B cell (primary cell): Measurements from ENCODE around the gene MAD1L1. TPM values are rescaled to one million over a fixed set of nuclear protein-coding genes. Genes with fewer than 3 reads are reported as not detected.
A peak's percentile ranks its signal among the peaks of the same experiment; 100 is the strongest.

Experiments used
- ATAC-seq: fragments of 200-7000 bp; cut with Tn5 transposase; one replicate; pipeline ENCODE4 v1.10.0; 2021; ENCODE audit warnings: low read depth, mild to moderate bottlenecking, moderate number of reproducible peaks, moderate library complexity
- CTCF ChIA-PET: fragments of 350-600 bp; sonication (Branson Sonifier 250); formaldehyde crosslinking; loops from one replicate; lab custom pipeline; 2021; ENCODE audit warnings: antibody characterized with exemption, inconsistent platforms; lab: Charles Lee
- POLR2A ChIA-PET: fragments of 350-600 bp; sonication (Branson Sonifier 250); formaldehyde crosslinking; loops from one replicate; lab custom pipeline; 2021; ENCODE audit warnings: antibody characterized with exemption; lab: Charles Lee
- DNase-seq: peaks from one replicate; pipeline ENCODE4 v3.0.0; 2013
- H2AFZ ChIP-seq: 2 replicates; pipeline ENCODE4 v1.6.1; 2012; ENCODE audit warnings: mild to moderate bottlenecking, low read depth, low read length; ENCODE audit not compliant: insufficient read depth, poor library complexity, severe bottlenecking
- H3K27ac ChIP-seq, 2 donors: 1 replicate in 1 of 2; 2 replicates in 1 of 2; pipeline ENCODE4 v1.5.1; 2012 to 2013; ENCODE audit warnings: low read length in 2 of 2, mild to moderate bottlenecking in 2 of 2, moderate library complexity in 1 of 2
- H3K27me3 ChIP-seq, 4 experiments: fragments of 200-600 bp in 1 of 4; sonication (generic) in 1 of 4; replicated peaks in 1 of 4; 1 replicate in 2 of 4; 2 replicates in 2 of 4; pipeline versions ENCODE4 v1.6.1 to v1.7.0; 2013 to 2016; ENCODE audit warnings: low read length in 3 of 4, mild to moderate bottlenecking in 2 of 4, mixed read lengths in 1 of 4, moderate library complexity in 1 of 4; ENCODE audit not compliant: insufficient read depth in 4 of 4, control insufficient read depth in 3 of 4; ENCODE audit errors: control extremely low read depth in 1 of 4
- H3K36me3 ChIP-seq, 2 experiments: replicated peaks in 1 of 2; 1 replicate in 1 of 2; 2 replicates in 1 of 2; pipeline versions ENCODE4 v1.6.1 to v1.7.1; 2013; ENCODE audit warnings: low read length in 1 of 2; ENCODE audit not compliant: insufficient read depth in 2 of 2, control insufficient read depth in 1 of 2; ENCODE audit errors: control extremely low read depth in 1 of 2, extremely low read depth in 1 of 2
- H3K4me1 ChIP-seq, 2 donors: fragments of 200-600 bp in 1 of 2; sonication (generic) in 1 of 2; 1 replicate in 1 of 2; 2 replicates in 1 of 2; pipeline versions ENCODE4 v1.5.1 to v1.6.1; 2013 to 2017; ENCODE audit warnings: low read length in 2 of 2; ENCODE audit not compliant: control insufficient read depth in 2 of 2, insufficient read depth in 2 of 2
- H3K4me2 ChIP-seq: replicated peaks from 2 replicates; pipeline ENCODE3; 2012; ENCODE audit warnings: mild to moderate bottlenecking, low read depth, low read length; ENCODE audit not compliant: poor library complexity, severe bottlenecking
- H3K4me3 ChIP-seq, 5 experiments: fragments of 200-600 bp in 1 of 5; sonication (generic) in 1 of 5; 1 replicate in 3 of 5; 2 replicates in 2 of 5; pipeline versions ENCODE4 v1.5.1 to v1.7.0; 2011 to 2016; ENCODE audit warnings: low read length in 4 of 5, mild to moderate bottlenecking in 4 of 5, low read depth in 2 of 5, control low read depth in 1 of 5, moderate library complexity in 1 of 5; ENCODE audit not compliant: insufficient read depth in 1 of 5; ENCODE audit errors: control extremely low read depth in 1 of 5, extremely low read depth in 1 of 5
- H3K79me2 ChIP-seq: fragments of 200-600 bp; sonication (generic); one replicate; pipeline ENCODE4 v1.6.0; 2016; ENCODE audit warnings: low read length; ENCODE audit not compliant: control insufficient read depth, insufficient read depth
- H3K9ac ChIP-seq: fragments of 200-600 bp; sonication (generic); 2 replicates; pipeline ENCODE4 v1.6.1; 2017; ENCODE audit warnings: mild to moderate bottlenecking, low read length, moderate library complexity
- H3K9me3 ChIP-seq, 3 donors: one replicate each; pipeline versions ENCODE4 v1.6.1 to v1.7.1; 2013; ENCODE audit warnings: low read length in 2 of 3; ENCODE audit not compliant: control insufficient read depth in 2 of 3, insufficient read depth in 1 of 3; ENCODE audit errors: control extremely low read depth in 1 of 3
- H4K20me1 ChIP-seq: 2 replicates; pipeline ENCODE4 v1.6.0; 2012; ENCODE audit warnings: mild to moderate bottlenecking, low read length; ENCODE audit not compliant: insufficient read depth, control insufficient read depth, poor library complexity, severe bottlenecking
- H3K27ac Mint-ChIP-seq: one replicate; pipeline ENCODE4 v1.8.0; 2021; ENCODE audit warnings: mixed read lengths
- H3K27me3 Mint-ChIP-seq: one replicate; pipeline ENCODE4 v1.8.0; 2021; ENCODE audit warnings: mixed read lengths
- H3K4me1 Mint-ChIP-seq: one replicate; pipeline ENCODE4 v1.8.0; 2021; ENCODE audit warnings: mixed read lengths
- H3K4me3 Mint-ChIP-seq: one replicate; pipeline ENCODE4 v1.8.0; 2021; ENCODE audit warnings: mixed read lengths
- H3K9me3 Mint-ChIP-seq: one replicate; pipeline ENCODE4 v1.8.0; 2022; ENCODE audit warnings: mixed read lengths; ENCODE audit not compliant: insufficient read depth
- EZH2 ChIP-seq: IDR thresholded peaks from 2 replicates; pipeline ENCODE4 v1.6.1; 2012; ENCODE audit warnings: borderline replicate concordance, low read depth, mild to moderate bottlenecking, moderate library complexity, low read length; ENCODE audit not compliant: insufficient read depth, poor library complexity, severe bottlenecking
- WGBS: methylation state at CpG from one replicate; pipeline ENCODE4 v1.1.5; 2013; ENCODE audit warnings: missing lambda C conversion rate; ENCODE audit not compliant: insufficient coverage; 5-methylcytosine and 5-hydroxymethylcytosine counted together
- intact Hi-C: fragments of 100-400 bp; cut with micrococcal nuclease; formaldehyde crosslinking; loops from one replicate; pipeline ENCODE4 v1.10.0; 2022
- polyA plus RNA-seq: library from polyadenylated mRNA; depleted of rRNA; stranded (reverse); fragments of >200 nt; gene quantifications from 2 replicates; pipeline ENCODE4 v1.2.3, GENCODE V29; 2012
- total RNA-seq, 2 donors: library from RNA; stranded (reverse); fragments of 120-200 nt in 1 of 2; gene quantifications; 1 replicate in 1 of 2; 2 replicates in 1 of 2; pipeline versions ENCODE4 v1.2.3 to v1.2.4, GENCODE V29; 2013 to 2022
- TF ChIP-seq, protein P1 (sequence below): fragments of 200-600 bp; IDR thresholded peaks from one replicate; pipeline ENCODE4 v1.8.0; 2022; ENCODE audit warnings: antibody characterized with exemption, mild to moderate bottlenecking

Gene MAD1L1
- total and polyA plus RNA-seq, 2 donors (not counting 1 experiment from before 2014, with no cell fraction given) = 86.7 to 110 TPM

DNA sequence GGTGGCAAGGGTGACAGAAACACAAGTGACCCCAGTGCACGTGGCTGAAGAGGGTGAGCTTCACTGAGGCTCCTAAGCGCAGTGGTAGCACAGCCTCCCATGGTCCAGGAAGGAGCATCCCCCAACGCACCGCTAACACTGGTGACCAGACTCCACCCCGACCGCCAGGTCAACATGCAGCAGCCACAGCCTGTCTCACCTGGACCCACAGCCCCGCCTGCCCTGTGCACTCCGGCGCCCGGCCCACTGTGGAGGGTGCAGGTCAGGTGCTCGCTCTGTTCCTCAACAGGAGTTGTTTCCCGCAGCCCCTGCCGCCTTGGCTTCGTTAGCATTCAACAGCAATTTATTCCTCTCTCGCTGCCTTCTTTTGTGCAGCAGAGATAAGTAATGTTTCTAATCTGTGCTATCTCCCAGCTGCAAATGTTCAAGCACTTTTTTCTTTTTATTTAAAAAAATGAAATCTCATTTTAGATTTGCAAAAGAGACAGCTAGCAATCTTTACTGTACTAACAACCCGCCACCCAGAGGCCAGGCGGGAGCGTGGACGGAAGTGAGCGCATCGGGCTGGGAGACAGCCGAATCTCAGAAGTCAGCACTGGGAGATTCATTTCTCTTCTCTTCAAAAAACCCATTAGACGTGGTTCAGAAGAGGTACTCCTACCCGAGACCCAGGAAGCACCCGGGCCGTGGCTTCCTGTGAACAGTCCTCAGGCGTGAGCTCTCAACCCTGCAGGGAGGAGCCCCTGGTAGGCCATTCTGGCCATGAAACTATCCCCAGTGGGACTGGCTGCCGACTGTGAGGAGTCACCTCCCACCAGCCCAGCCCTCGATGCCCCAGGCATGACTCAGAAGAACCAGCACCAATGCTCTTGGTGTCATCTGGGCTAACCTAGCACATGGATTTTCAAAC, 133.4 kb downstream of the MAD1L1 start:
- H3K27me3 Mint-ChIP-seq = no peaks in the 10 kb centered on the region
- 22% methylated on average over 12 of the region's 29 CpGs for WGBS
- peak; percentile 67 for DNase-seq
- no peak overlapping the region for H2AFZ ChIP-seq
- peaks cover 0 to 2% of the 10 kb centered on the region in 2 experiments for H3K36me3 ChIP-seq
- H3K27ac Mint-ChIP-seq = peak overlapping the region; percentile 96
- H3K9ac ChIP-seq = peak overlapping the region; percentile 47
- peak overlapping the region; percentile 72 for H3K4me2 ChIP-seq
- ChIA-PET POLR2A (interaction anchor here (0.6 to 1.1 kb wide), 3 partner anchors 160 to 221 kb away, joined by 3 to 5 read pairs (median 3); no protein-coding TSS in a partner anchor), CTCF (interaction anchor here (0.5 to 3.8 kb wide), 17 partner anchors 9 to 600 kb away, joined by 3 to 40 read pairs (median 4); no protein-coding TSS in a partner anchor)
- peak overlapping the region; percentile 87 for H3K4me3 Mint-ChIP-seq
- H3K79me2 ChIP-seq = peaks cover 39% of the 10 kb centered on the region
- H3K4me1 ChIP-seq = peaks cover 55 to 64% of the 10 kb centered on the region in 2 donors
- H3K4me1 Mint-ChIP-seq = peaks cover 70% of the 10 kb centered on the region
- H3K27me3 ChIP-seq = no peaks in the 10 kb centered on the region
- H3K9me3 ChIP-seq = peaks cover 0 to 4% (median 0%) of the 10 kb centered on the region in 3 donors
- H3K9me3 Mint-ChIP-seq = no peaks in the 10 kb centered on the region
- intact Hi-C loops = loop anchor here (1.0 kb wide), 1 partner anchor 159 kb away; no protein-coding TSS in a partner anchor
- ATAC-seq = peak; percentile 56
- H3K4me3 ChIP-seq = peak overlapping the region in 1 of 5 experiments; percentile 11
- no peak for TF ChIP-seq EZH2
- TF ChIP-seq, protein P1, sequence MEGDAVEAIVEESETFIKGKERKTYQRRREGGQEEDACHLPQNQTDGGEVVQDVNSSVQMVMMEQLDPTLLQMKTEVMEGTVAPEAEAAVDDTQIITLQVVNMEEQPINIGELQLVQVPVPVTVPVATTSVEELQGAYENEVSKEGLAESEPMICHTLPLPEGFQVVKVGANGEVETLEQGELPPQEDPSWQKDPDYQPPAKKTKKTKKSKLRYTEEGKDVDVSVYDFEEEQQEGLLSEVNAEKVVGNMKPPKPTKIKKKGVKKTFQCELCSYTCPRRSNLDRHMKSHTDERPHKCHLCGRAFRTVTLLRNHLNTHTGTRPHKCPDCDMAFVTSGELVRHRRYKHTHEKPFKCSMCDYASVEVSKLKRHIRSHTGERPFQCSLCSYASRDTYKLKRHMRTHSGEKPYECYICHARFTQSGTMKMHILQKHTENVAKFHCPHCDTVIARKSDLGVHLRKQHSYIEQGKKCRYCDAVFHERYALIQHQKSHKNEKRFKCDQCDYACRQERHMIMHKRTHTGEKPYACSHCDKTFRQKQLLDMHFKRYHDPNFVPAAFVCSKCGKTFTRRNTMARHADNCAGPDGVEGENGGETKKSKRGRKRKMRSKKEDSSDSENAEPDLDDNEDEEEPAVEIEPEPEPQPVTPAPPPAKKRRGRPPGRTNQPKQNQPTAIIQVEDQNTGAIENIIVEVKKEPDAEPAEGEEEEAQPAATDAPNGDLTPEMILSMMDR = peak; percentile 21
- H4K20me1 ChIP-seq = peaks cover 16% of the 10 kb centered on the region
- peak overlapping the region; percentile 93 to 95 for H3K27ac ChIP-seq
